ENCODE data around the gene MSI1. TPM values are rescaled to one million over a fixed set of nuclear protein-coding genes. Genes with fewer than 3 reads are reported as not detected.

Gene MSI1
- polyA plus RNA-seq, 2 of the 4 experiments (the other 2 are of a cell fraction) = 0.72 to 1.9 TPM

DNA sequence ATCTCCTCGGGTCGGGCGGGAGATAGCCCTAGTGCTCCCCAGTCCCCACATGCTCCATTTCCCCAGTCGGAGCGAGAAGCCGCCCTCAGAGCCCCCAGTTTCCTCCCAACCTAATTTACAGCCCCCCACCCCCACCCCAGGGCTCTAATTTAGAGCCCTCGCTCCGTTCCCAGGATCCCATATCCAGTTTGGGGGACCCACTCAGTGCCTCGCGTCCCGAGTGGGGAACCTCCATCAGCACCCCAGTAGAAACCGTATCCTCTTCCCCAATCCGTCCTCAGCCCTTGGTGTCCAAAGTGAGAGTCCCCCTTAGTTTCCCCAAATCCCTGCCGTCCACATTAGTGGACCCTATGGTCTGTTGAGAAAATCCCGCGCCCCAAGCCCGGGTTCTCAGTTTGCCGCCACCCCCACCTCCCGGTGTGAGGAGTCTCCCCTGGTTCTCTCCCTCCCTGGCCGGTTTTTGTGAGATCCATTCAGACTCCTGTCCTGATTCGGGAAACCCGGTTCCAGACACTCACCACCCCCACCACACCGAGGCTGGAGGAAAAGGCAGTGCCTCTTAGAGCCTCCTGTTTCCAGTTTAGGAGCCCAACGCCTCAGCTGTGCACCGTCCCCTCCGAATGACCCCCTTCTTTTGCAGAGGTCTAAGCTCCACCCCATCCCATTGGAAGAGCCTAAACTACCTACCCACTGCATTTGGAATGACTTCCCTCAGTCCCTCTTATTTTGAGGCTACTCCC, 809 bp upstream of the MSI1 start:
- ChIA-PET CTCF (interaction anchor here (1.4 to 3.1 kb wide), 2 partner anchors 12 to 61 kb away, joined by 3 to 14 read pairs; no protein-coding TSS in a partner anchor), POLR2A (interaction anchor here (0.7 kb wide), 1 partner anchor 28 kb away, joined by 3 read pairs; no protein-coding TSS in a partner anchor)
- TF ChIP-seq RNF2 (IDR thresholded peaks at IDR 0.05; ENCODE audit: borderline replicate concordance, low read depth) (peak; percentile 69; the same call in 1 of the 2 replicates), GATA3 (IDR thresholded peaks at IDR 0.05; ENCODE audit: borderline replicate concordance) (no peak)
- DNase-seq (ENCODE audit: low read depth in 1 of 2, low spot score in 1 of 2) = no peak
- Histone ChIP-seq H3K4me1 (peaks cover 14% of the 10 kb centered on the region; the same call in 2 of the 3 replicates), H3K27ac (peak overlapping the region; percentile 70 to 92; a peak in 4 of 6 replicates), H3K9me3 (no peaks in the 10 kb centered on the region), H3K4me3 (peak overlapping the region; percentile 53), H3K4me2 (peak overlapping the region; percentile 100)
- 10% methylated on average over 24 of the region's 26 CpGs for WGBS (ENCODE audit: missing lambda C conversion rate)
- ATAC-seq = peak in 1 of 2 experiments; percentile 6; a peak in 2 of 6 replicates
- no peak for FAIRE-seq

DNA sequence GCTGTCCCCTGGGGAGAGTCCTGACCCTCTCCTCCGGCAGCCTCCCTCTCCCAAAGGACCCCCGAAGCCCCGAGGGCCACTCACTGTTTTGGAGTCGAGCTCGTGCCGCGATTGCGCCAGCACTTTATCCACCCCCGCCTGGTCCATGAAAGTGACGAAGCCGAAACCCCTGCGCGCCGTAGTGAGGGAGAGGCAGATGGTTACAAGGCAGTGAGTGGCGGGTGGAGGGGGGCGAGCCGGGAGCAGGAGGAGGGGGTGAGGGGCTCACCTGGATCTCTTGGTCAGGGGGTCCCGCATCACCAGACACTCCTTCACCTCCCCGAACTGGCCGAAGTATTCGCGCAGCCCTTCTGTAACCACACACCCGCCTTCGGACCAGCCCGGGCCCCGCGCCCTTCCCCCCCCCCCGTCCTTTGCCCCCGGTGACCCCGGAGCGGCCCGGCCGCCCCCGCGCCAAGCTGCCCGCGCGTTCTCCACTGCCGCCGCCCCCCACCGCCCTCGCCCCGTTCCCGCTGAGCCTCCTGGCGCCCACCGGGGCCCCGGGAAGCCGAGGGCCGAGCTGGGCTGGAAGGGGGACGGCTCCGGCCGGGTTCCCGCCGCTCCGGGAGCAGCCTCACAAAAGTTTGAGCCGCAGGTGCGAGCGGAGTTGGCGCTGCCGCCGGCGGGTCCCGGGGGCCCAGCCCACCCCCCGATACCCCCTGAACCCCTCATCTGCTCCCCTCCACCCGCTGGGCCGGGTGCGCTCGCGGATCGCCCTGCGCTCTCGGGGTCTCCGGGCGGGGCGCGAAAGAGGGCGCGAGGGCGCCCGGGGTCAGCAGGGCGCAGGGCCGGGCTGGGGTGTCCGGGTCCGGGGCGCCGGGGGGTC, 808 bp downstream of the MSI1 start:
- ATAC-seq (peak in 1 of 2 experiments; percentile 2; a peak in 1 of 6 replicates), FAIRE-seq (no peak), DNase-seq (ENCODE audit: low read depth in 1 of 2, low spot score in 1 of 2) (no peak)
- no peaks in the 10 kb centered on the region for H3K9me3 ChIP-seq
- ChIA-PET CTCF (interaction anchor here (0.6 to 3.4 kb wide), 16 partner anchors 9 to 123 kb away, joined by 3 to 29 read pairs (median 4); partner anchors contain the start of gene COX6A1), POLR2A (interaction anchor here (0.6 kb wide), 1 partner anchor 165 kb away, joined by 4 read pairs; no protein-coding TSS in a partner anchor)
- TF ChIP-seq, protein P1, sequence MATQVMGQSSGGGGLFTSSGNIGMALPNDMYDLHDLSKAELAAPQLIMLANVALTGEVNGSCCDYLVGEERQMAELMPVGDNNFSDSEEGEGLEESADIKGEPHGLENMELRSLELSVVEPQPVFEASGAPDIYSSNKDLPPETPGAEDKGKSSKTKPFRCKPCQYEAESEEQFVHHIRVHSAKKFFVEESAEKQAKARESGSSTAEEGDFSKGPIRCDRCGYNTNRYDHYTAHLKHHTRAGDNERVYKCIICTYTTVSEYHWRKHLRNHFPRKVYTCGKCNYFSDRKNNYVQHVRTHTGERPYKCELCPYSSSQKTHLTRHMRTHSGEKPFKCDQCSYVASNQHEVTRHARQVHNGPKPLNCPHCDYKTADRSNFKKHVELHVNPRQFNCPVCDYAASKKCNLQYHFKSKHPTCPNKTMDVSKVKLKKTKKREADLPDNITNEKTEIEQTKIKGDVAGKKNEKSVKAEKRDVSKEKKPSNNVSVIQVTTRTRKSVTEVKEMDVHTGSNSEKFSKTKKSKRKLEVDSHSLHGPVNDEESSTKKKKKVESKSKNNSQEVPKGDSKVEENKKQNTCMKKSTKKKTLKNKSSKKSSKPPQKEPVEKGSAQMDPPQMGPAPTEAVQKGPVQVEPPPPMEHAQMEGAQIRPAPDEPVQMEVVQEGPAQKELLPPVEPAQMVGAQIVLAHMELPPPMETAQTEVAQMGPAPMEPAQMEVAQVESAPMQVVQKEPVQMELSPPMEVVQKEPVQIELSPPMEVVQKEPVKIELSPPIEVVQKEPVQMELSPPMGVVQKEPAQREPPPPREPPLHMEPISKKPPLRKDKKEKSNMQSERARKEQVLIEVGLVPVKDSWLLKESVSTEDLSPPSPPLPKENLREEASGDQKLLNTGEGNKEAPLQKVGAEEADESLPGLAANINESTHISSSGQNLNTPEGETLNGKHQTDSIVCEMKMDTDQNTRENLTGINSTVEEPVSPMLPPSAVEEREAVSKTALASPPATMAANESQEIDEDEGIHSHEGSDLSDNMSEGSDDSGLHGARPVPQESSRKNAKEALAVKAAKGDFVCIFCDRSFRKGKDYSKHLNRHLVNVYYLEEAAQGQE (IDR thresholded peaks at IDR 0.05) = no peak
- TF ChIP-seq FOSL2 (IDR thresholded peaks at IDR 0.05) (no peak), FOSL2 (CRISPR knock-in tag; IDR thresholded peaks at IDR 0.05) (no peak), EHMT2 (IDR thresholded peaks at IDR 0.05; ENCODE audit: low read depth) (no peak), CHD2 (IDR thresholded peaks at IDR 0.05; ENCODE audit: low read length, partially characterized antibody) (no peak), CEBPB (IDR thresholded peaks at IDR 0.05) (no peak), HOXB13 (CRISPR knock-in tag; IDR thresholded peaks at IDR 0.05; ENCODE audit: low read depth) (no peak), KDM5A (IDR thresholded peaks at IDR 0.05) (no peak), ZC3H11A (IDR thresholded peaks at IDR 0.05) (no peak), FOSB (CRISPR knock-in tag; IDR thresholded peaks at IDR 0.05) (no peak), ZNF302 (CRISPR knock-in tag; IDR thresholded peaks at IDR 0.05) (no peak)
- TF ChIP-seq, protein P2, sequence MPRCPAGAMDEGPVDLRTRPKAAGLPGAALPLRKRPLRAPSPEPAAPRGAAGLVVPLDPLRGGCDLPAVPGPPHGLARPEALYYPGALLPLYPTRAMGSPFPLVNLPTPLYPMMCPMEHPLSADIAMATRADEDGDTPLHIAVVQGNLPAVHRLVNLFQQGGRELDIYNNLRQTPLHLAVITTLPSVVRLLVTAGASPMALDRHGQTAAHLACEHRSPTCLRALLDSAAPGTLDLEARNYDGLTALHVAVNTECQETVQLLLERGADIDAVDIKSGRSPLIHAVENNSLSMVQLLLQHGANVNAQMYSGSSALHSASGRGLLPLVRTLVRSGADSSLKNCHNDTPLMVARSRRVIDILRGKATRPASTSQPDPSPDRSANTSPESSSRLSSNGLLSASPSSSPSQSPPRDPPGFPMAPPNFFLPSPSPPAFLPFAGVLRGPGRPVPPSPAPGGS (IDR thresholded peaks at IDR 0.05) = no peak
- TF ChIP-seq, protein P3, sequence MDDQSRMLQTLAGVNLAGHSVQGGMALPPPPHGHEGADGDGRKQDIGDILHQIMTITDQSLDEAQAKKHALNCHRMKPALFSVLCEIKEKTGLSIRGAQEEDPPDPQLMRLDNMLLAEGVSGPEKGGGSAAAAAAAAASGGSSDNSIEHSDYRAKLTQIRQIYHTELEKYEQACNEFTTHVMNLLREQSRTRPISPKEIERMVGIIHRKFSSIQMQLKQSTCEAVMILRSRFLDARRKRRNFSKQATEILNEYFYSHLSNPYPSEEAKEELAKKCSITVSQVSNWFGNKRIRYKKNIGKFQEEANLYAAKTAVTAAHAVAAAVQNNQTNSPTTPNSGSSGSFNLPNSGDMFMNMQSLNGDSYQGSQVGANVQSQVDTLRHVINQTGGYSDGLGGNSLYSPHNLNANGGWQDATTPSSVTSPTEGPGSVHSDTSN (IDR thresholded peaks at IDR 0.05) = no peak
- H3K27ac ChIP-seq = peak overlapping the region; percentile 70 to 92
- peak overlapping the region; percentile 100 for H3K4me2 ChIP-seq
- 42% methylated on average over 33 of the region's 86 CpGs for WGBS (ENCODE audit: missing lambda C conversion rate)
- peak overlapping the region; percentile 53 for H3K4me3 ChIP-seq
- H3K4me1 ChIP-seq = peaks cover 14% of the 10 kb centered on the region; the same call in 2 of the 3 replicates

Measured in A549 (cell line).